Measurements from ENCODE around the gene SBK2. TPM values are rescaled to one million over a fixed set of nuclear protein-coding genes. Genes with fewer than 3 reads are reported as not detected.

The SBK2 gene
- polyA plus RNA-seq, 1 donor: 0.66 TPM

DNA sequence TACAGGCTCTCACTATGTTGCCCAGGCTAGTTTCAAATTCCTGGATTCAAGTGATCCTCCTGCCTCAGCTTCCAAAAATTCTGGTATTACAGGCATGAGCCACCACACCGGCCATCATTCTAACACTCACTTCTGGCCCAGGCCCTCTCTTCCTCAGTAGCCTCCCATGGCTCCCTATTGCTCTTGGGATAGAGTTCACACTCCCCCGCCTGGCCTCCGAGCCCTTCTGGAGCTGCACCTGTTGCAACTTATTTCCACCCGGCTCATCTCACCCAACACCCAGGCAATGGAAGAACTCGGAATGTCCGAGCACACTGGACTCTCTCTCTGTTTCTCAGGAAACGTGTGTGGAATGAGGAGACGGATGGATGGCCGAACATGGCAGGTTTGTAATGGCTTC, 17.4 kb upstream of the SBK2 start:
- Histone ChIP-seq H3K4me3 (ENCODE audit: low read length) (no peak overlapping the region), H3K27me3 (ENCODE audit: control insufficient read depth, insufficient read depth, low read length) (peaks cover 22% of the 10 kb centered on the region), H3K9me3 (ENCODE audit: control insufficient read depth, low read depth, low read length) (no peaks in the 10 kb centered on the region), H3K4me1 (ENCODE audit: control insufficient read depth, insufficient read depth, low read length) (peaks cover 10% of the 10 kb centered on the region), H3K27ac (ENCODE audit: low read length) (no peak overlapping the region), H3K36me3 (ENCODE audit: control insufficient read depth, insufficient read depth, low read length) (no peaks in the 10 kb centered on the region)
- WGBS (ENCODE audit: insufficient coverage, low lambda C conversion rate): no CpG with 5 or more reads among the region's 9 CpGs
- no peak for DNase-seq

DNA sequence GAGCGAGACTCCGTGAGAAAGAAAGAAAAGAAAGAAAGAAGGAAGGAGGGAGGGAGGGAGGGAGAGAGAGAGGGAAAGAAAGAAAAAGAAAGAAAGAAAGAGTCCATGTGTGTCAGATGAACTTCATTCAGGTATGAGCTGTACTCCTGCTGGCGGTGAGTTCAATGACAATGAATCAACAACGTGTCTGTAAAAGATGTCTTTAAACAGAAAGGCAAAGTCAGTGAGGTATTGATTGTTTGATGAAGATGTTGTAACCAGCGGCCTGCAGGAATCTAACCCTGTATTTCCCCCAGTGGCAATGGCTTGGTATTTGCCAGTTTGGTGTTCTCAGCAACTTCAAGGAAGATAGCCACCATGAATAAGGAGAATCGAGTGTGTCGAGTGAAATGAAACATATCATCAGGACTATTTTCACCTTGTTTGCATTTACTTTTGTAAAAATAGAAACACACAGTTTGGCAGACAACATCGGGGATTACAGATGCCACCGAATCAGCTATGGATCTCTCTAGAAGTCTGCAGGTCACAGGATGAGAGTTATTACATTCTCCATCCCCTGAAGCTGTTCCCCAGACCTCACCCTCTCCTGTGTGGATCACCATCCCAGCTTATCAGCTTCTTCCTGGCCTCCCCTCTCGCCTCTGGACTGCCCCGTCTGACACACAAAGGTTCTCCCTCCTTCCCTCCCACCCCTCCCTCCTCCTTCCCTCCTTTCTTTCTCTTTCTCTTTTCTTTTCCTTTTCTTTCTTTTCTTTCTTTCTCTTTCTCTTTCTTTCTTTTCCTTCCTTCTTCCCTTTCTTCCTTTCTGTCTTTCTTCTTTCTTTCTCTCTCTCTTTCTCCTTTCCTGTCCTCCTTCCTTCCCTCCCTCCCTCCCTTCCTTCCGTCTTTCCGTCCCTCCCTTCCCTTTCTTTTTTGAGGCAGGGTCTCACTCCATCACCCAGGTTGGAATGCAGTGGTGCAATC, 16.6 kb upstream of the SBK2 start:
- peaks cover 10% of the 10 kb centered on the region for H3K4me1 ChIP-seq (ENCODE audit: control insufficient read depth, insufficient read depth, low read length)
- H3K27ac ChIP-seq (ENCODE audit: low read length): no peak overlapping the region
- no peak overlapping the region for H3K4me3 ChIP-seq (ENCODE audit: low read length)
- DNase-seq: no peak
- peaks cover 22% of the 10 kb centered on the region for H3K27me3 ChIP-seq (ENCODE audit: control insufficient read depth, insufficient read depth, low read length)
- H3K9me3 ChIP-seq (ENCODE audit: control insufficient read depth, low read depth, low read length): no peaks in the 10 kb centered on the region
- WGBS (ENCODE audit: insufficient coverage, low lambda C conversion rate): 32% methylated on average over 6 of the region's 13 CpGs
- H3K36me3 ChIP-seq (ENCODE audit: control insufficient read depth, insufficient read depth, low read length): no peaks in the 10 kb centered on the region

- Histone ChIP-seq H3K27ac (ENCODE audit: low read length) (no peak overlapping the region), H3K36me3 (ENCODE audit: control insufficient read depth, insufficient read depth, low read length) (no peaks in the 10 kb centered on the region), H3K4me1 (ENCODE audit: control insufficient read depth, insufficient read depth, low read length) (peaks cover 10% of the 10 kb centered on the region), H3K27me3 (ENCODE audit: control insufficient read depth, insufficient read depth, low read length) (peaks cover 22% of the 10 kb centered on the region), H3K9me3 (ENCODE audit: control insufficient read depth, low read depth, low read length) (no peaks in the 10 kb centered on the region), H3K4me3 (ENCODE audit: low read length) (no peak overlapping the region)
- no peak for DNase-seq
- WGBS (ENCODE audit: insufficient coverage, low lambda C conversion rate): 74% methylated on average over 3 of the region's 13 CpGs
Measured at GRCh38 chr19:55552620-55553019, 15.7 kb upstream of the SBK2 start.

DNA sequence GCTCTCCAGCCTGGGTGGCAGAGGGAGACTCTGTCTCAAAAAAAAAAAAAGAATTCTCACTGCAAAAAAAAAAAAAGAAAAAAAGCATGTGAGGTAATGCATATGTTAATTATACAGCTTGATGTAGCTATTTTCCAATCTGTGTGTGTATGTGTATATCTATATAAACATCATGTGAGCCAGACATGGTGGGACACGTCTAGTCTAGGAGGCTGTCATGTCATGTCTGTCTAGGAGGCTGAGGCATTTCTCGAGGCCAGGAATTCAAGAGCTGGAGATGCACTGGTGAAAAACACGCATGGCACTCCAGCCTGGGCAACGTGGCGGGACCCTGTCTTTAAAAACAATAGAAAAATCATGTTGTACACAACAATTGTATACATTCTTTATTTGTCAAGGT, 15.3 kb upstream of the SBK2 start:
- WGBS (ENCODE audit: insufficient coverage, low lambda C conversion rate): no CpG with 5 or more reads among the region's 5 CpGs
- H3K36me3 ChIP-seq (ENCODE audit: control insufficient read depth, insufficient read depth, low read length): no peaks in the 10 kb centered on the region
- H3K9me3 ChIP-seq (ENCODE audit: control insufficient read depth, low read depth, low read length): no peaks in the 10 kb centered on the region
- H3K27me3 ChIP-seq (ENCODE audit: control insufficient read depth, insufficient read depth, low read length): peaks cover 22% of the 10 kb centered on the region
- no peak for DNase-seq
- H3K27ac ChIP-seq (ENCODE audit: low read length): no peak overlapping the region
- H3K4me1 ChIP-seq (ENCODE audit: control insufficient read depth, insufficient read depth, low read length): peaks cover 10% of the 10 kb centered on the region
- H3K4me3 ChIP-seq (ENCODE audit: low read length): no peak overlapping the region

- Histone ChIP-seq H3K4me1 (ENCODE audit: control insufficient read depth, insufficient read depth, low read length) (peaks cover 10% of the 10 kb centered on the region), H3K27me3 (ENCODE audit: control insufficient read depth, insufficient read depth, low read length) (peaks cover 22% of the 10 kb centered on the region), H3K4me3 (ENCODE audit: low read length) (peak overlapping the region; percentile 23), H3K36me3 (ENCODE audit: control insufficient read depth, insufficient read depth, low read length) (no peaks in the 10 kb centered on the region), H3K27ac (ENCODE audit: low read length) (no peak overlapping the region), H3K9me3 (ENCODE audit: control insufficient read depth, low read depth, low read length) (no peaks in the 10 kb centered on the region)
- no CpG with 5 or more reads among the region's 7 CpGs for WGBS (ENCODE audit: insufficient coverage, low lambda C conversion rate)
- DNase-seq: no peak
Measured at GRCh38 chr19:55550321-55550650, 13.4 kb upstream of the SBK2 start.

GRCh38 chr19:55549500-55550320, 12.8 kb upstream of the SBK2 start:
- no CpG with 5 or more reads among the region's 36 CpGs for WGBS (ENCODE audit: insufficient coverage, low lambda C conversion rate)
- H3K4me1 ChIP-seq (ENCODE audit: control insufficient read depth, insufficient read depth, low read length): peaks cover 10% of the 10 kb centered on the region
- no peaks in the 10 kb centered on the region for H3K9me3 ChIP-seq (ENCODE audit: control insufficient read depth, low read depth, low read length)
- H3K4me3 ChIP-seq (ENCODE audit: low read length): peak overlapping the region; percentile 23
- no peak overlapping the region for H3K27ac ChIP-seq (ENCODE audit: low read length)
- peak in 1 of 2 donors; percentile 46 for DNase-seq
- H3K36me3 ChIP-seq (ENCODE audit: control insufficient read depth, insufficient read depth, low read length): no peaks in the 10 kb centered on the region
- H3K27me3 ChIP-seq (ENCODE audit: control insufficient read depth, insufficient read depth, low read length): peaks cover 25% of the 10 kb centered on the region

DNA sequence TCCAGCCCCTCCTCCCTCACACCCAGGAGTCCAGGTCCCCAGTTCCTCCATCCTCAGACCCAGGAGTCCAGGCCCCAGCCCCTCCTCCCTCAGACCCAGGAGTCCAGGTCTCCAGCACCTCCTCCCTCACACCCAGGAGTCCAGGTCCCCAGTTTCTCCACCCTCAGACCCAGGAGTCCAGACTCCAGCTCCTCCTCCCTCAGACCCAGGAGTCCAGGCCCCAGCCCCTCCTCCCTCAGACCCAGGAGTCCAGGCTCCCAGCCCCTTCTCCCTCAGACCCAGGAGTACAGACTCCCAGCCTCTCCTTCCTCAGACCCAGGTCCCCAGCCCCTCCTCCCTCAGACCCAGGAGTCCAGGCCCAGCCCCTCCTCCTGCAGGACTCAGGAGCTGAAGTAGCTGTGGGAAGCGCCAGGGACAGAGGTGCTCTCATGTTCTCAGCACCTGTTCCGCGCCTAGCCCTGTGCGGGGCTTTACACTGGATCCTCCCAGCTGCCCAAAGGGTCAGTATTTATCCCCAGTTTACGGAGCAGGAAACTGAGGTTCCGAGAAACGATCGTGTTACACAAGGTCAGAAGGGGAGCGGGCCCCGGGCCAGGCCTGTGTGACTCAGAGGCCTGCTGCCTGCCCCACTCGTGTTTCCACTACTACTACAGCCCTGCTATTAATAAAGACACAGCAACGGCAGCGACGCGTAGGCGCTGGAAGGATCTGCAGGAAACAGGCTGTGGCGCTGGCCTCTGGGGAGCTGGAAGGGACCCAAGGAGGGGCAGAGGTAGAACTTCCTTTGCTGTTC, 10.1 kb upstream of the SBK2 start:
- WGBS (ENCODE audit: insufficient coverage, low lambda C conversion rate): no CpG with 5 or more reads among the region's 17 CpGs
- DNase-seq: no peak

DNA sequence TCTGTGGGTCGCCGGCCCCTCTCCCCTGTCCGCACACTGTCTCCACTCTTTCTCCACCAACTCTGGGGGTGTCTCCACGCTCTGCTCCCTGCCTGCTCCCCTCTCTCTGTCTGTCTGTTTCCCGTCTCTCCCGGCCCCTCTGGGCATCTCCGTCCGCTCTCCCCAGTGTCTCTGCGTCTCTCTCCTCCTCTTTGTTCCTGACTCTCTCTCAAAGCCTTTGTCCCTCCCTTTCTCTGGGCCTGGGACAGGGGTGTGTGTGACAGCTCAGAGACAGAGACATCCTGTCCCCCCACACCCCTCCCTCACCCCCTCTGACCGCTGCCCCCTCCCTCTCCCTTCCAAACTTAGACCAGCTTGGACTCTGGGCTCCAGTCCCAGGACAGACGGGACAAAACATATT, 9.1 kb upstream of the SBK2 start:
- Histone ChIP-seq H3K27me3 (ENCODE audit: control insufficient read depth, insufficient read depth, low read length) (peaks cover 13% of the 10 kb centered on the region), H3K4me3 (ENCODE audit: low read length) (no peak overlapping the region), H3K36me3 (ENCODE audit: control insufficient read depth, insufficient read depth, low read length) (no peaks in the 10 kb centered on the region), H3K4me1 (ENCODE audit: control insufficient read depth, insufficient read depth, low read length) (peaks cover 10% of the 10 kb centered on the region), H3K27ac (ENCODE audit: low read length) (no peak overlapping the region), H3K9me3 (ENCODE audit: control insufficient read depth, low read depth, low read length) (no peaks in the 10 kb centered on the region)
- no CpG with 5 or more reads among the region's 11 CpGs for WGBS (ENCODE audit: insufficient coverage, low lambda C conversion rate)
- no peak for DNase-seq

More for the DNA sequence above, 10.1 kb upstream of the SBK2 start:
- Histone ChIP-seq H3K4me3 (ENCODE audit: low read length) (no peak overlapping the region), H3K27me3 (ENCODE audit: control insufficient read depth, insufficient read depth, low read length) (peaks cover 20% of the 10 kb centered on the region), H3K4me1 (ENCODE audit: control insufficient read depth, insufficient read depth, low read length) (peaks cover 10% of the 10 kb centered on the region), H3K27ac (ENCODE audit: low read length) (no peak overlapping the region), H3K36me3 (ENCODE audit: control insufficient read depth, insufficient read depth, low read length) (no peaks in the 10 kb centered on the region), H3K9me3 (ENCODE audit: control insufficient read depth, low read depth, low read length) (no peaks in the 10 kb centered on the region)

- no CpG with 5 or more reads among the region's 10 CpGs for WGBS (ENCODE audit: insufficient coverage, low lambda C conversion rate)
- Histone ChIP-seq H3K27ac (ENCODE audit: low read length) (no peak within 1 kb of the TSS), H3K9me3 (ENCODE audit: control insufficient read depth, low read depth, low read length) (no peaks in the 10 kb centered on the region), H3K4me3 (ENCODE audit: low read length) (no peak within 1 kb of the TSS), H3K27me3 (ENCODE audit: control insufficient read depth, insufficient read depth, low read length) (peaks cover 11% of the 10 kb centered on the region), H3K4me1 (ENCODE audit: control insufficient read depth, insufficient read depth, low read length) (peaks cover 10% of the 10 kb centered on the region), H3K36me3 (ENCODE audit: control insufficient read depth, insufficient read depth, low read length) (no peaks in the 10 kb centered on the region)
- no peak for DNase-seq
Measured at GRCh38 chr19:55545443-55545842, 8.5 kb upstream of the SBK2 start, which contains the start of gene SBK3. Gene SBK3, minus strand, starts transcription at chr19:55545543. Its CDS starts 0 bp downstream, at chr19:55545543.

All from large intestine (tissue), 3 donors.